Measurements from ENCODE around the gene ACSL3. TPM values are rescaled to one million over a fixed set of nuclear protein-coding genes. Genes with fewer than 3 reads are reported as not detected.
"Not testable (repeated sequence)": the region's sequence is repeated elsewhere in the genome, so short reads cannot be mapped to it uniquely, and the experiment has no call there.

The ACSL3 gene
- polyA plus RNA-seq, 4 donors = 53.5 to 83.9 (median 73.4) TPM

DNA sequence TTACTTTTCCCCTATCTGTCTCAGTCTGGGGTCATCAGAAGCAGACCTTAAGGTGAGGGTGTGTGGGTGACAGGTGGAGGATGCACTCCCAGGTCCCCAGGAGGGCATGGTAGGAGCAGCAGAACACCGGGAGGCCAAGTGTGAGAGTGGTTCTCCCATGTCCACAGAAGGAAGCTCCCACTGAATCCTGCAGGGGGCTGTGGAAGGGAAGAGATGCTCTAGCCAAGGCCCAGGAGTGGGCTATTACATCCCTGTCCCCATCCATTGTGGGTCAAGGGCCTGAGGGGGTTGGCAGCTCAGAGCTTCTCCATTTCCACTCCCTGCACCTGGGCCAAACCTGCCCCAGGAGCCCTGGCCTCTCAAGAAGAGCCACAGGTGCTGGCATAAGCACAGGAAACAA is 104.7 kb downstream of the ACSL3 start:
- DNase-seq (ENCODE audit: low read depth in 4 of 4, low spot score in 2 of 4) = no peak

DNA sequence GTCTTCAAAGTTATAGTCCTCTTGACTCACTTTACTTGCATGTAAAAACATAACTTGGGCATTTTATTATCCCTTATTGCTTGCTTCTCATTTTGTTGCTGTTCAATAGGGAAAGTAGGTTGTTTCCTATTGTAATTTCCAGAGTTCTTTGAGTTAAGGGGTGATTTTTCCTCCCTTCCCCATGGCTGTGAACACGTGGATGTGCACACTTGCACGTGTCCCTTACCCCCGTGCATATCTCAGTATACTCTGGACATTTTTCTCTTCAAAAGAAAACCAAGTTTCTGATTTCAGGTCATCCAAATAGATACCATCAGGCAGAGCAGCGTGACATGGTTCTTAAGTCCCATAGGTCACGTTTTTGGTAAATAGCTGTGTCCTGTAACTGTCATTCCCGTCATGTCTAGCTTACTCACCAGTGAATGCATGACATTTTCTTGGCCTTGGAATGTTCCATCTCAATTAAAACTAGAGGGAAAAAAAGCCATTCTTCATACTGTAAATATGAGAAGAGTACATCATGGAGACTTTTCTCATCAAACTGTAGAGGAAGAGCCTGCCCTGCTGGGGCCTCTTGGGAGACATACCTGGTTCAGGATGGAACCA is 107.8 kb downstream of the ACSL3 start:
- no peak for DNase-seq (ENCODE audit: low read depth in 4 of 4, low spot score in 2 of 4)

DNA sequence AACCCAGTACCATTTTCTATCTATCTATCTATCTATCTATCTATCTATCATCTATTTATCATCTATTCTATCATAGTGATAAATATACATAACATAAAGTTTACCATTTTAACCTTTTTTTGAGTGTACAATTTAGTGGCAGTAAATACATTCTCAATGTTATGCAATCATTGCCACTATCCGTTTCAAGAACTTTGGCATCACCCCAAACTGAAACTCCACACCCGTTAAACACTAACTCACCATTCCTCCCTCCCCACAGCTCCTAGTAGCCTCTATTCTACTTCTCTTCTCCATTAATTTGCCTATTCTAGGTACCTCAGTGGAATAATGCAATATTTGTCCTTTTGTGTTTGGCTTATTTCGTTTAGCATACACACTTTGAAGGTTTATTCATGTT is 108.7 kb downstream of the ACSL3 start:
- no peak for DNase-seq (ENCODE audit: low read depth in 4 of 4, low spot score in 2 of 4)

DNA sequence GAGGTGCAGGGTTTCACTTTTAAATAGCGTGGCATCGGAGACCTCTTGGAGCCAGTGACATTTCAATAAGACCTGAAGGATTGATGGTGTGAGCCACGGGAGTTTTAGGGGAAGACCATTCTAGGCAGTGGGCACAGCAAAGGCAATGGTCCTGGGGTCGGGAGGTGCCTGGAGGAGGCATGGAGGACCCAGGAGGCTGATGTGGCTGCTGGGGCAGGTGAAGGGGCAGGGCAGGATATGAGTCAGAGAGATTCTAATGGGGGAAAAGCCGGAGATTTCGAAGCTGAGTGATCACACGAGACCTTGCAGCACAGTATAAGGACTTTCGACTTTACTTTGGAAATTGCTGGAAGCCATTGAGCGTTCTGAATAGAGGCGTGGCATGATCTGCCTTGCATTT is 111.6 kb downstream of the ACSL3 start:
- DNase-seq (ENCODE audit: low read depth in 4 of 4, low spot score in 2 of 4) = no peak

DNA sequence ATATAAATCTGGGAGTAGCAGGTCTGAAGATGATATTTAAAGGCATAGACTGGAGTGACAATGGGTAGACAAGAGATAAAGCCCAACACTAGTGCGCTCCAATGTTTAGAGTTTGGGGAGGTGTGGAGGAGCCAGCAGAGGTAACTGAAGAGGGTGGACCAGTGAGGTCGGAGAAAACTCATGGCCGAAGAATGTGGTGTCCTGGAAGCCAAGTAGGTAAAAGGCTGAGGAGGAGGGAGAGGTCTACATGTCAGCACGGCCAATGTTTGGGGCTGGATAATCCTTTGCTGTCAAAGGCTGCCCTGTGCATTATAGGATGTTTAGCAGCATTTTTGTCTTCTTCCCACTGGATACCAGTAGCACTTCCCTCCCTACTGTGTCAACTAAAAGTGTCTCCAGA is 112.4 kb downstream of the ACSL3 start:
- no peak for DNase-seq (ENCODE audit: low read depth in 4 of 4, low spot score in 2 of 4)

DNA sequence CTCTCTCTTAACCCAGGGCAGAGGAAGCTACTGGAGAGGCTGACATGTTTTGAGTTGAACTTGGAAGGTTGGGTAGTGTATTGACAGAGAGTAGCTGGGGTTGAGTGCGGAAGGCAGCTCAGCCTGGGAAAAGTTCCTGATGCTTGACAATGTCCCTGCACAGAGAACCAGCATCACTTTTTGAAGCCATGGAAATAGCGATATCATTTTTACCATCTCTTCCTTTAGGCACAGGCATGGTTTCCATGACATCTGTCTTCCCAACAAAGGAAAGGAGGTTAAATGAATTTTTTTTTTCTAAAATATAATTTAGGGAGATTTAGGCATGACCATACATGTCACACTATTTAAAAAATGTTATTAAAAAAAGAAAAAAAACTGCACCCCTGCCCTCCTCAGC is 112.9 kb downstream of the ACSL3 start:
- no peak for DNase-seq (ENCODE audit: low read depth in 4 of 4, low spot score in 2 of 4)

DNA sequence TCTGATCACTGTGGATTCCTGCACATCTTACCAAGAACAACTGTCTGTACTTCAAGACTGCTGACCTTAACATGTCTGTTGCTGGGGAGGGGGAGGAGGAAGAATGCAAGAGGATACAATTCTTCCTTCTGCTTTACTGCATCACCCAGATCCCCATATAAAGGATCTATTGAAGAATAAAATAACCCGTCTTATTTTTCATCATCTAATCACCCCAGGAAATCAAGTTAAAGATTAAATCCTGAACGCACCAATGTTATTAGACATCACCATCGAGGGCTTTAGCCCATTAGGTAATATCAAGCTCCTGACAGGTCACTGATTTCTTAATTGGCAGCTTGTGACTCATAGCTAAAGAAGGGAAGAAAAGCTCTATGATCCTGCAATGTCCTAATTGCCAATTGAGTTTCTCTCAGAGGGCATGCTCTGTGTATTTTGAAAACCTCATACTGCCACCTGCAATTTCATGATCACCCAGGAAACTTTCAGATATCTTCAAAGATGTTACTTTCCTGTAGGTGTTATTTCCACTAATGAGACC is 115.8 kb downstream of the ACSL3 start:
- no peak for DNase-seq (ENCODE audit: low read depth in 4 of 4, low spot score in 2 of 4)

DNA sequence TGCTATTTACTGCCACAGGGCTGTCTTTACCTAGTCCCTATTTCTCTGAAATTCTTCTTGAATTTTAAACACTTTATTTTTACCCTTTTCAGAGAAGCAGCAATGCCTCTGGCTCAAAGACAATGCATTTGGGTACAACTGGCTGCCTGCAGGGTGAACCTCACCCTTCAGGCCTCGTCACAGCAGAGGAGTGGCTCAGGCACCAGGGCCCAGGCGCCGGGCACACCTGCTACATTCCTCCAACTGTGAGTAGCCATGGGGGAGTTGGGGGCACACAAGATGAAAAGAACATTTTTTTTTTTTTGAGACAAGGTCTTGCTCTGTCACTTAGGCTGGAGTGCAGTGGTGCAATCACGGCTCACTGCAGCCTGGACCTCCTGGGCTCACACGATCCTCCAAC is 116.3 kb downstream of the ACSL3 start:
- no peak for DNase-seq (ENCODE audit: low read depth in 4 of 4, low spot score in 2 of 4)

DNA sequence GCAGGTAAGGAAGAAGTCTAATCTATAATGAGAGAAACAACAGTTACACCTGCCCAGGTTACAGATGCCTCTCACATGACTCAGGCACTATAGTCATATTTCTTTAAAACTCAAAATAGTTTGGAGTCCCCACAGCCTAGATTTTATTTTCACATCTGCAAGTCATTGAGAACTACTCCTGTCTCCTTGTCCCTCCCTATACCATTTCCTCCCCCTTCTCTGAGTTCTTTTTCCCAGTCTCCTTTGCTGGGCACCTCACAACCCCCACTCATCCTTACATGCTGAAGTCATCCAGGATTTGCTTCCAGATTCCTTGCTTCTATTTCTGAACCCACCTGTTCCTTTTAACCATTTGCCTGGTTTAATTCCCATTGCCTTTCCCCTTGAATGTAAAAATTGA is 118.0 kb downstream of the ACSL3 start:
- DNase-seq (ENCODE audit: low read depth in 4 of 4, low spot score in 2 of 4) = no peak

DNA sequence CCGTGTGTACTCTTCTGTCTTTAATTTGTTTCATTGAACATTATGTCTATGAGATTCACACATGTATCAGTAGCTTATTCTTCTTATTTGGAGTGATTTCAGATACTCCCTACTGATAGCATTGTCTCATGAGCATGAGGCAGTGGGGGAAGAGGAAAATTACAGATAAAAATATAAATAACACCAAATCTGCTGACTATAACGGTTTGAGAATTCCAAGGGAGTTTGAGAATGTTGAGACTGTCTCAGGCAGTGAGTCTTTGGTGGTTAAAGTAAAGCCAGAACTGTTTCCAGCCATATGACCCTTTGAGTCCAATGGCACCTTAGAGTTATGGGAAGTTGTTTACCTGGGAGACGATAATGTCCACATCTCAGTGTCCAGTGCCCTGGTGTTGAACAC is 118.6 kb downstream of the ACSL3 start:
- DNase-seq (ENCODE audit: low read depth in 4 of 4, low spot score in 2 of 4) = no peak

DNA sequence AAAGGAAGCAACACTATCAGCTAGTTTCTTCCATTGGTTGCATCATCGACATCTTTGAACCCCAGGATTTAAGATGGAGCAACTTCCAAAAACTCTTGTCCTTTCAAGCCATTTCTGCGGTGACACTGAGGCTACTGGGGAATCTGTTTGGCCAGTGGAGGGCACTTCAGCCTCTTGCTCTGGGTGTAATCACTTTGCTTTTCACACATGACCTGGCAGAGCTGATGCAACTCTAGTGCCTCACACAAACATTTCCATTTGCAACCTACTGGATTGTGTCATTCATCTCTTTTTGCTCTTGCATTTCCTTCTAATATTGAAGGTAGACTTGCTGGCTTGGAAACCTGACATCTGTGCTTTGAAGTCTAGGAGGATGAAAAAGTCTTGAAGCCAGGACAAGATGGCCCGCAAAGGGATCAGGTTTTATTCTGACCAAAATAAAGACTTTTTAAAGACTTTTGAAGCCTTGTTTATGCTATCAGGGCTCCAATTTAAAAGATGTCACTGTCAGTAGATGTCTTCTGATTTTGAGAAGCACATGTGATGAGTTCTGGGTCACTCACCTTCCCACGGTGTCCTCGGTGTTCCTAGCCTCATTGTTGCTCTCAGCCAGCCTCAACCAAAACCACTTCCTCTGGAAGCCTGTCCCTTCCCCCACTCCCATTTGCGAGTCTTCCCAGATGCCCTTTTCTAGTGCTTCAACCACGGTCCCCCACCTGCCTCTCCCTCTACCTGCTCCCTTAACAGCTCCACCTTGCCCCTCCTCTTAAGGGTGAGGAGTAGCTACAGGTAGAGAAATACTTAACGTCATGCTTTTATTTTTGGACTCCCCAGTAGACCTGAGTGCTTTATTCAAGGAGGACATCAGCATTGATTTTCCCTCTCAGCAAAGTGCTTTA is 121.4 kb downstream of the ACSL3 start:
- no peak for DNase-seq (ENCODE audit: low read depth in 4 of 4, low spot score in 2 of 4)

DNA sequence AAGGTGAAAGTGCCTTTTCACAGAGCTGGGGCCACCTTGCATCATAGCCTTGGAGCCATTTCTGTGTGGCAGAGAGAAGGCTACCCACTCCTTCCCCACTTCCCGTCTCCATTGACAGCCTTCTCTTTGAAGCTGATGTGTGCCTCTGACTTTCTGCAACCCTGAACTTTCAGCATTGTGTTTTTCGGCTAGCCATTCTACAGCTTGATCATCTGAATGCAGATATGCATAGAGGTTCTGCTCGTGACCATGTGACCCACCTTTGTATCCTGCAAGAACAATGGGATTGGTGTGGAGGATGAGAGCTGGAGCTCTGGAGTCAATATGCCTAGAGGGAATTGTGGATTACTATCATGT is 122.1 kb downstream of the ACSL3 start:
- no peak for DNase-seq (ENCODE audit: low read depth in 4 of 4, low spot score in 2 of 4)

DNA sequence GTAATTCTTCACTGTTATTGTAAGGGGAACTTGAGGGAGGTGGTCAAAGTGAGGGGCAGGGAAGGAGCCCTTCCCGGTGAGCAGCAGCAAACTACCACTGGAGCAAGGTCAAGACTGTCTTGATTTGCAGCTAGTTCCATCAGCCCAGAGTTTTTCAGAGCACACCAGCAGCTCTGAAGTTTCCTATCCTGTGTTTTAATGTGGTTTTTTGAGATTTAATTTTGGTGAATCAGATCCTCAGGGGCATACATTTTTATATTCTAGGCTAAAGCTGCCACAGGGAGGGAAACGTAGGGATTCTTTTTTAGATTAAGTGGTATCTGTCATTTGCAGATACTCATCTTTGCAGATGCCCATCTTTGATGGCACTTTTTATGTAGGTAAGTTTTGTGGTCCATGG is 124.1 kb downstream of the ACSL3 start:
- DNase-seq (ENCODE audit: low read depth in 4 of 4, low spot score in 2 of 4) = no peak

DNA sequence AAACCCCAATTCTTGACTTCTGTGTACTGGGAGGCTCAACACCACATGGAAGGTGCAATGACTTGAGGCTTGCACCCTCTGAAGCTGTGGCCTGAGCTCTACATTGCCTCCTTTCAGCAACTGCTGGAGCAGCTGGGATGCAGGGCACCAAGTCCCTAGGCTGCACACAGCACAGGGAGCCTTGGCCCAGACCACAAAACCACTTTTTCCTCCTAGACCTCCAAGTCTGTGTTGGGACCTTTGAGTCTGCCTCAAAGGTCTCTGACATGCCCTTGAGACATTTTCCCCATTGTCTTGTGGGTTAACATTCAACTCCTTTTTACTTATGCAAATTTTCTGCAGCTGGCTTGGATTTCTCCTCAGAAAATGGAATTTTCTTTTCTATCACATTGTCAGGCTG is 128.6 kb downstream of the ACSL3 start:
- DNase-seq (ENCODE audit: low read depth in 4 of 4, low spot score in 2 of 4) = no peak

DNA sequence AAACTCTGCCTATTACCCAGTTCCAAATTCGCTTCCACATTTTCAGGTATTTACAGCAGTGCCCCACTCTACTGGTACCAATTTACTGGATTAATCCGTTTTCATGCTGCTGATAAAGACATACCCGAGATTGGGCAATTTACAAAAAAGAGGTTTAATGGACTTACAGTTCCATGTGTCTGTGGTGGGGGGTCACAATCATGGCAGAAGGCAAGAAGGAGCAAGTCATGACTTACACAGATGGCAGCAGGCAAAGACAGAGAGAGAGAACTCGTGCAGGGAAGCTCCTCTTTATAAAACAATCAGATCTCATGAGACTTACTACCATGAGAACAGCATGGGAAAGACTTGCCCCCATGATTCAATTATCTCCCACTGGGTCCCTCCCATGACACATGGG is 129.4 kb downstream of the ACSL3 start:
- not testable (repeated sequence) for DNase-seq (ENCODE audit: low read depth in 4 of 4, low spot score in 2 of 4)

DNA sequence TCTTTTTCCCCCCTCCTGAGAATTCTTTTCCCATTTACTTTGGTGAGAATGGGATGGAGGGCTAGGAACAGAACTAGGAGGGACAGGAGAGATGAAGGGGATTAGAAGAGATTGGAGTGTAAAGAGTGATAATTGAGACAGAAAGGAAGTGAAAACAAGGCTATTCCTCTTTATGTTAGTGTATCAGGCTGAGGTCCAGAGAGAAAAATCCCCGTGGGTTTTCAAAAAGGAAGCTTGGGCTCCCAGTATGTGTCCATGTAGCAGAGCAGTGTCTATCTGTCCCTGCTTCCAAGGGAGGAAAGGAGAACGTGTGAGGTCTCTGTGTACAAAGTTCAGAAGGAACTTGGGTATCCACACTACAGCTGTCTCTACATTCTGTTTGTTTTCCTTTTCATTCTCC is 131.3 kb downstream of the ACSL3 start:
- no peak for DNase-seq (ENCODE audit: low read depth in 4 of 4, low spot score in 2 of 4)

Other genes with a start within 250 kb of the ACSL3 start
- gene FARSB, start 204.9 kb upstream of the ACSL3 start, polyA plus RNA-seq (ENCODE audit: insufficient read length in 4 of 4) = 10 to 100 TPM; 21.6 to 29.2 (median 26.9) TPM
- under 1 TPM in 2 of 4 donors, not detected in 2; 0.13 to 0.48 TPM for gene MOGAT1, start 189.4 kb upstream of the ACSL3 start, polyA plus RNA-seq (ENCODE audit: insufficient read length in 4 of 4)
- 10 to 100 TPM; 14.3 to 21.2 (median 16.1) TPM for gene KCNE4, start 191.2 kb downstream of the ACSL3 start, polyA plus RNA-seq (ENCODE audit: insufficient read length in 4 of 4)